Pulmonary artery endothelial cell (primary cell): ENCODE results near the gene RPA4. TPM values are rescaled to one million over a fixed set of nuclear protein-coding genes. Genes with fewer than 3 reads are reported as not detected.

Experiments used
- total RNA-seq: library from RNA; depleted of rRNA; stranded (reverse); fragments of >200 nt; gene quantifications from 2 replicates; pipeline ENCODE4 v1.2.3, GENCODE V29; 2014

Gene RPA4
- total RNA-seq, 1 donor from 2014 or later: 0.73 TPM

Other genes starting within 250 kb of the RPA4 start
- 19.6 and 26.1 TPM in 2 replicates for gene DIAPH2, start 199.1 kb upstream of the RPA4 start, total RNA-seq